Activated naive CD4-positive, alpha-beta T cell treated with anti-CD3 and anti-CD28 coated beads, Interleukin-2, amount 10 ng/mL, durations not matched to agents 7 days and 5 days (primary cell): ENCODE measurements around the gene PXDN.
"Not testable (repeated sequence)": the region's sequence is repeated elsewhere in the genome, so short reads cannot be mapped to it uniquely, and the experiment has no call there.

Source experiments
- CTCF ChIA-PET: fragments of 350-600 bp; sonication (Branson Sonifier 250); formaldehyde crosslinking; loops from one replicate; lab custom pipeline; 2021; ENCODE audit warnings: antibody characterized with exemption; lab: Charles Lee
- DNase-seq: peaks from one replicate; pipeline ENCODE4 v3.0.0-alpha.2; 2020
- H3K27ac Mint-ChIP-seq: one replicate; pipeline ENCODE4 v1.8.0; 2021; ENCODE audit warnings: mild to moderate bottlenecking, moderate library complexity, mixed read lengths
- H3K27me3 Mint-ChIP-seq: one replicate; pipeline ENCODE4 v1.8.0; 2021; ENCODE audit warnings: mild to moderate bottlenecking, mixed read lengths
- H3K36me3 Mint-ChIP-seq: one replicate; pipeline ENCODE4 v1.8.0; 2021; ENCODE audit warnings: mixed read lengths
- H3K4me1 Mint-ChIP-seq: one replicate; pipeline ENCODE4 v1.8.0; 2021; ENCODE audit warnings: mixed read lengths
- H3K4me3 Mint-ChIP-seq: one replicate; pipeline ENCODE4 v1.8.0; 2021; ENCODE audit warnings: mild to moderate bottlenecking, moderate library complexity, mixed read lengths
- H3K9me3 Mint-ChIP-seq: one replicate; pipeline ENCODE4 v1.8.0; 2021; ENCODE audit warnings: mixed read lengths

PXDN gene

DNA sequence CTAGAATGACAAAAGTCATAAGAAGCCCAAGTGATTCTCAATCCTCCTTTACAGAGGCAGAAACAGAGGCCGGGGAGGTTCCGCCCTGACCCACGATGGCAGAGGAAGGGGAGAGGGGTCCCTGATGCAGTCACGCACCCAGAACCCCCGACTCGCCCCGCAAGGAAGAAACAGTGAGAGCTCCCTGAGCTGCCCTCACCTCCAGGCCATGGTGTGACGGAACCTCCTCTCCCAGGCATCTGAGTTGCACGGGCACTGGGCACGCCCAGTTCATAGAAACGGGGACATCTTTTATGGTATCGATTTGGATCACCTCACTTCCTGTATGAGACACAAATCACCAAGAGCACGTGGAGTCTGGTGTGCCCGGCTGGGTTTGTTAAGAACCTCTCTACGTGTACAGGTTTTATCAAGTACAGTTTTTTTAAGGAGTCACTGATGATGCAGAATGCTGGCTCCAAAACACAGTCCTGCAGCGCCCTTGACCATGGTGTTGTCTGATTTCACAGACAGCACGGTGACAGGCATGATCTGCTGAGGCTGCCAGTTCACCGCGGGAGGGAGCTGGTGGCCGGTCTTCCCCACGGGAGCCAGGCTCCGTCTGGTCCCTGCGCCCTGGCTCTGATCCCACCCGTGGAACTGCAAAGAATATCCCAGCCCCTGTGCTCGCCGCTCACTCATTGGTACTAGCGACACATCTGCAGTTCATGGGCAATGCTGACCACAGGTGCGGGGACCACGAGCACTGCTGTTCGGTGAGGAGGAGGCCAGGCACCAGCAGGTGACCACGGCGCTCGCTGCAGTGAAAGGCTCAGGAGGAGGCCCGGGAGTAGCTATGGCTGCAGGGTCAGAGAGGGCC lies 35.6 kb downstream of the PXDN start:
- Mint-ChIP-seq H3K27me3 (peaks cover 8% of the 10 kb centered on the region), H3K4me3 (no peak overlapping the region), H3K36me3 (no peaks in the 10 kb centered on the region), H3K9me3 (no peaks in the 10 kb centered on the region), H3K27ac (no peak overlapping the region), H3K4me1 (no peaks in the 10 kb centered on the region)
- CTCF ChIA-PET = no interaction called here
- DNase-seq = no peak

- Mint-ChIP-seq H3K36me3 (no peaks in the 10 kb centered on the region), H3K27me3 (peaks cover 8% of the 10 kb centered on the region), H3K4me3 (no peak overlapping the region), H3K9me3 (no peaks in the 10 kb centered on the region), H3K27ac (no peak overlapping the region), H3K4me1 (no peaks in the 10 kb centered on the region)
- CTCF ChIA-PET = no interaction called here
- no peak for DNase-seq
Measured at GRCh38 chr2:1707771-1708418, 36.4 kb downstream of the PXDN start.

DNA sequence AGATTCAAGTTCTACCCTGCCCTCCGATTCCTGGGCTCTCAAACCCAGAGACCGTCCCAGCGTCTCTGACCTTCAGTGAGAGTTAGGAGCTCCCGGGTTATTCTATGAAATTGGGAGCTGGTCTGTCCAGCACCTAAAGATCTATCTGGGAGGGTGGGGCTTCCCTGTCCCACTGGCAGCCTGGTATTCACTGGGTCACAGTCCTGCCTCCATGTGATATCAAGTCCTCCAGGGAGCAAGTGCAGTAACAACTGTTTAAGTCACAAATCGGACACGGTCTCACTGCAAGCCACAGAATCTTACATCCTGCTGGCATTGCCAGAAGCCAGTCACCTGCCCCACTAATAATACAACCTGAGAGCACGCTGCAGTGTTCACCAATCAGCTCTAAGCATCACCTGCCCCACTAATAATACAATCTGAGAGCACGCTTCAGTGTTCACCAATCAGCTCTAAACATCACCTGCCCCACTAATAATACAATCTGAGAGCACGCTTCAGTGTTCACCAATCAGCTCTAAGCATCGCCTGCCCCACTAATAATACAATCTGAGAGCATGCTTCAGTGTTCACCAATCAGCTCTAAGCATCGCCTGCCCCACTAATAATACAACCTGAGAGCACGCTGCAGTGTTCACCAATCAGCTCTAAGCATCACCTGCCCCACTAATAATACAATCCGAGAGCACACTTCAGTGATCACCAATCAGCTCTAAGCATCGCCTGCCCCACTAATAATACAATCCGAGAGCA lies 38.0 kb downstream of the PXDN start:
- CTCF ChIA-PET, DNase-seq, H3K4me3 Mint-ChIP-seq, H3K4me1 Mint-ChIP-seq, H3K36me3 Mint-ChIP-seq, H3K9me3 Mint-ChIP-seq, H3K27ac Mint-ChIP-seq, H3K27me3 Mint-ChIP-seq: not testable (repeated sequence)

DNA sequence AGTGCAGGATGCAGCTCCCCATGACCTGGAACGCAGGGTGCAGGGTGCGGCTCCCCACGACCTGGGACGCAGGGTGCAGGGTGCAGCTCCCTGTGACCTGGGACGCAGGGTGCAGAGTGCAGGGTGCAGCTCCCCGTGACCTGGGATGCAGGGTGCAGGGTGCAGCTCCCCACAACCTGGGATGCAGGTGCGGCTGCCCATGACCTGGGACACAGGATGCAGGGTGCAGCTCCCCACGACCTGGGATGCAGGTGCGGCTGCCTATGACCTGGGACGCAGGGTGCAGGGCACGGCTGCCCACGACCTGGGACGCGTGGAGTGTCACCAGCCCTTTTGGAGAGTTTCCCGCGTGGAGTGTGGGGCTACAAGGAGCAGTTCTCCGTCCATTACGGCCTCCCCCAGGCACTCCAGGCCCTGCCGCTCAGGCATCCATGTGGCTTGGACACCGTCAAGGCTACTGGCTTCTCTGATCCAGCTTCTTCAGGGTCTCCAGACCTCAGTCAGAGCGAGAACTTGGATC lies 38.7 kb downstream of the PXDN start:
- CTCF ChIA-PET = no interaction called here
- Mint-ChIP-seq H3K27ac (no peak overlapping the region), H3K4me3 (no peak overlapping the region), H3K36me3 (no peaks in the 10 kb centered on the region), H3K9me3 (no peaks in the 10 kb centered on the region), H3K27me3 (peaks cover 8% of the 10 kb centered on the region), H3K4me1 (no peaks in the 10 kb centered on the region)
- DNase-seq = no peak

- no peak for DNase-seq
- H3K27me3 Mint-ChIP-seq = peaks cover 8% of the 10 kb centered on the region
- H3K27ac Mint-ChIP-seq = no peak overlapping the region
- H3K9me3 Mint-ChIP-seq = no peaks in the 10 kb centered on the region
- H3K4me3 Mint-ChIP-seq = no peak overlapping the region
- H3K4me1 Mint-ChIP-seq = no peaks in the 10 kb centered on the region
- no peaks in the 10 kb centered on the region for H3K36me3 Mint-ChIP-seq
- CTCF ChIA-PET = no interaction called here
Measured at GRCh38 chr2:1704631-1705556, 39.4 kb downstream of the PXDN start.

DNA sequence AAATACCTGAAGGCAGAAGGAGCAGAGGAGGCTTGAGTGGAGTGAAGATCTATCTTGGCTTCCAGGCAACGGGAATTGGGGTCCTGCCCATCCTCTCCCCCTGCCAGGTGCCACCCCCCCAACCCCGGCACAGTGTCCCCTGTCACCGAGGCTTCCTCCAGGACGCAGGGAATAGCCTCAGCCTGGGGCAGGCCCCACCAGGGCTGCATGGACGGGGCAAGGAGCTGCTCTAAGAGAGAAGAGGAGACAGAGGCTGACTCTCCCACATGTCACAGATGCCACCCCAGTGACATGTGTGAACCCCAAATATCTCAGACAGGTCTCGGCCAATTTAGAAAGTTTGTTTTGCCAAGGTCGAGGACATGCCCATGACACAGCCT lies 42.1 kb downstream of the PXDN start:
- no peaks in the 10 kb centered on the region for H3K4me1 Mint-ChIP-seq
- CTCF ChIA-PET = no interaction called here
- H3K4me3 Mint-ChIP-seq = no peak overlapping the region
- H3K27ac Mint-ChIP-seq = no peak overlapping the region
- no peak for DNase-seq
- H3K9me3 Mint-ChIP-seq = no peaks in the 10 kb centered on the region
- no peaks in the 10 kb centered on the region for H3K27me3 Mint-ChIP-seq
- no peaks in the 10 kb centered on the region for H3K36me3 Mint-ChIP-seq

GRCh38 chr2:1701556-1702185 lies 42.6 kb downstream of the PXDN start:
- Mint-ChIP-seq H3K4me3 (no peak overlapping the region), H3K27ac (no peak overlapping the region), H3K9me3 (no peaks in the 10 kb centered on the region), H3K4me1 (no peaks in the 10 kb centered on the region), H3K36me3 (no peaks in the 10 kb centered on the region), H3K27me3 (no peaks in the 10 kb centered on the region)
- no peak for DNase-seq
- CTCF ChIA-PET = no interaction called here

- DNase-seq = no peak
- Mint-ChIP-seq H3K4me1 (no peaks in the 10 kb centered on the region), H3K4me3 (no peak overlapping the region), H3K27ac (no peak overlapping the region), H3K9me3 (peaks cover 4% of the 10 kb centered on the region), H3K36me3 (no peaks in the 10 kb centered on the region), H3K27me3 (no peaks in the 10 kb centered on the region)
- CTCF ChIA-PET = no interaction called here
Measured at GRCh38 chr2:1701020-1701419, 43.3 kb downstream of the PXDN start.

DNA sequence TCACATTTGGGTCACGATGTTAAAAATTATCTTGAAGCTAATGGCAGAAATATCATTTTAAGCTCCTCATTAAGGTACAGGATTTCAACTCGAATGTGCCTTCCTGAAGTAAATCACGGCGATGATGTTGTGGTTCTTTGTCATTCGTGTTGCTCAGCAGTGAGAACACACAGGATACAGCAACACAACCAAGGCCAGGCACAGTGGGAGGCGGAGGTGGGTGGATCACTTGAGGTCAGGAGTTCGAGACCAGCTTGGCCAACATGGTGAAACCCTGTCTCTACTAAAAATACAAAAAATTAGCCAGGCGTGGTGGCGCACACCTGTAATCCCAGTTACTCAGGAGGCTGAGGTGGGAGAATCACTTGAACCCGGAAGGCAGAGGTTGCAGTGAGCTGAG lies 43.9 kb downstream of the PXDN start:
- H3K4me1 Mint-ChIP-seq, CTCF ChIA-PET, H3K9me3 Mint-ChIP-seq: not testable (repeated sequence)

GRCh38 chr2:1698188-1698945 lies 45.9 kb downstream of the PXDN start:
- CTCF ChIA-PET = no interaction called here
- H3K4me3 Mint-ChIP-seq = no peak overlapping the region
- H3K9me3 Mint-ChIP-seq = peaks cover 4% of the 10 kb centered on the region
- H3K27ac Mint-ChIP-seq = no peak overlapping the region
- no peaks in the 10 kb centered on the region for H3K36me3 Mint-ChIP-seq
- H3K27me3 Mint-ChIP-seq = no peaks in the 10 kb centered on the region
- H3K4me1 Mint-ChIP-seq = no peaks in the 10 kb centered on the region
- DNase-seq = no peak

More for the DNA sequence above, 43.9 kb downstream of the PXDN start:
- H3K27ac Mint-ChIP-seq, H3K4me3 Mint-ChIP-seq, H3K27me3 Mint-ChIP-seq, DNase-seq, H3K36me3 Mint-ChIP-seq: not testable (repeated sequence)

DNA sequence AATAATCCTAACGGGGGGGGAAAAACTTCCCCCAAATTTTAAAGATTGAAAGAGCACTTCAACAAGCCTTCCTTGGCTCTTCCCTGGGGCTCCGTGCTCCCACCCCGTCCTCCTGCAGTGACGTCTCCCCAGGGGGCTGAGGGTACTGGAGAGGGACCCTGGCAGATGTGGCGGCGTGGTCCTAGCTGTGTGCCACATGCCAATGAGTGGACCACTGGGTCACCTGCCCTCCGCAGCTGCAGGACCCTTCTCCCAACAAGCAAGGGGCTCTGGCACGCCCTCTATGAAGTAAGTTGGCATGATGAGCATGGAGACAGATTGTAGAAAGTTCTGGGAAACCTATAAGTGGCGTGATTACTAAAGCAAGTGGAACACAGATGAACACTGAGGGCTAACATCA lies 46.7 kb downstream of the PXDN start:
- DNase-seq = no peak
- Mint-ChIP-seq H3K27me3 (no peaks in the 10 kb centered on the region), H3K36me3 (no peaks in the 10 kb centered on the region), H3K4me3 (no peak overlapping the region), H3K4me1 (no peaks in the 10 kb centered on the region), H3K27ac (no peak overlapping the region), H3K9me3 (peaks cover 4% of the 10 kb centered on the region)
- CTCF ChIA-PET = no interaction called here

- Mint-ChIP-seq H3K36me3 (no peaks in the 10 kb centered on the region), H3K9me3 (peaks cover 4% of the 10 kb centered on the region), H3K27me3 (no peaks in the 10 kb centered on the region), H3K4me3 (no peak overlapping the region), H3K4me1 (no peaks in the 10 kb centered on the region), H3K27ac (no peak overlapping the region)
- no peak for DNase-seq
- CTCF ChIA-PET = no interaction called here
Measured at GRCh38 chr2:1696472-1696871, 47.8 kb downstream of the PXDN start.
